Germinal center (tissue), 1 donor: ENCODE results near the gene GRAMD1B.
A peak's percentile ranks its signal among the peaks of the same experiment; 100 is the strongest.

ENCODE experiments used
- DNase-seq: peaks from one replicate; pipeline ENCODE4 v3.0.0; 2012; ENCODE audit warnings: mixed read lengths, low spot score

Gene GRAMD1B

GRCh38 chr11:123475469-123475868 is 45.4 kb downstream of the GRAMD1B start:
- no peak for DNase-seq

- DNase-seq: no peak
Measured at GRCh38 chr11:123477205-123477907, 47.3 kb downstream of the GRAMD1B start.

GRCh38 chr11:123478352-123478987 is 48.4 kb downstream of the GRAMD1B start:
- DNase-seq: peak; percentile 70

- peak; percentile 53 for DNase-seq
Measured at GRCh38 chr11:123479048-123479837, 49.2 kb downstream of the GRAMD1B start.

GRCh38 chr11:123480290-123480815 is 50.3 kb downstream of the GRAMD1B start:
- peak; percentile 39 for DNase-seq

GRCh38 chr11:123480882-123481281 is 50.8 kb downstream of the GRAMD1B start:
- DNase-seq: no peak

GRCh38 chr11:123481640-123482039 is 51.6 kb downstream of the GRAMD1B start:
- peak; percentile 46 for DNase-seq

- DNase-seq: no peak
Measured at GRCh38 chr11:123482218-123482617, 52.1 kb downstream of the GRAMD1B start.

- no peak for DNase-seq
Measured at GRCh38 chr11:123483058-123483457, 53.0 kb downstream of the GRAMD1B start.

- no peak for DNase-seq
Measured at GRCh38 chr11:123483466-123483865, 53.4 kb downstream of the GRAMD1B start.

GRCh38 chr11:123484448-123484847 is 54.4 kb downstream of the GRAMD1B start:
- DNase-seq: no peak

GRCh38 chr11:123487157-123487744 is 57.2 kb downstream of the GRAMD1B start:
- DNase-seq: no peak

- no peak for DNase-seq
Measured at GRCh38 chr11:123490527-123490926, 60.5 kb downstream of the GRAMD1B start.

GRCh38 chr11:123491241-123491640 is 61.2 kb downstream of the GRAMD1B start:
- DNase-seq: no peak

- DNase-seq: no peak
Measured at GRCh38 chr11:123493349-123494063, 63.4 kb downstream of the GRAMD1B start.

- no peak for DNase-seq
Measured at GRCh38 chr11:123494195-123495050, 64.4 kb downstream of the GRAMD1B start.

GRCh38 chr11:123504401-123504800 is 74.3 kb downstream of the GRAMD1B start:
- no peak for DNase-seq

GRCh38 chr11:123505546-123506299 is 75.7 kb downstream of the GRAMD1B start:
- DNase-seq: no peak

GRCh38 chr11:123507043-123507442 is 77.0 kb downstream of the GRAMD1B start:
- no peak for DNase-seq
